ENCODE measurements around the gene BRCA1. TPM values are rescaled to one million over a fixed set of nuclear protein-coding genes. Genes with fewer than 3 reads are reported as not detected.

Gene BRCA1
- total RNA-seq, 1 donor from 2014 or later = 9.3 TPM

GRCh38 chr17:43033948-43034881, 90.9 kb downstream of the BRCA1 start:
- Histone ChIP-seq H3K4me3 (ENCODE audit: low read depth, low read length) (no peak overlapping the region), H3K36me3 (ENCODE audit: control insufficient read depth, insufficient read depth, low read length) (no peaks in the 10 kb centered on the region), H3K27me3 (ENCODE audit: control insufficient read depth, insufficient read depth, low read length) (no peaks in the 10 kb centered on the region)
- TF ChIP-seq CTCF (IDR thresholded peaks at IDR 0.05; ENCODE audit: insufficient read depth, low read length, poor library complexity, severe bottlenecking) = no peak
- no peak for DNase-seq (ENCODE audit: low read depth)

- Histone ChIP-seq H3K36me3 (ENCODE audit: control insufficient read depth, insufficient read depth, low read length) (no peaks in the 10 kb centered on the region), H3K27me3 (ENCODE audit: control insufficient read depth, insufficient read depth, low read length) (peaks cover 5% of the 10 kb centered on the region), H3K4me3 (ENCODE audit: low read depth, low read length) (no peak overlapping the region)
- no peak for TF ChIP-seq CTCF (IDR thresholded peaks at IDR 0.05; ENCODE audit: insufficient read depth, low read length, poor library complexity, severe bottlenecking)
- DNase-seq (ENCODE audit: low read depth) = no peak
Measured at GRCh38 chr17:43031666-43032065, 93.5 kb downstream of the BRCA1 start.

- Histone ChIP-seq H3K4me3 (ENCODE audit: low read depth, low read length) (no peak overlapping the region), H3K27me3 (ENCODE audit: control insufficient read depth, insufficient read depth, low read length) (peaks cover 7% of the 10 kb centered on the region), H3K36me3 (ENCODE audit: control insufficient read depth, insufficient read depth, low read length) (no peaks in the 10 kb centered on the region)
- TF ChIP-seq CTCF (IDR thresholded peaks at IDR 0.05; ENCODE audit: insufficient read depth, low read length, poor library complexity, severe bottlenecking) = no peak
- no peak for DNase-seq (ENCODE audit: low read depth)
Measured at GRCh38 chr17:43030137-43030767, 94.9 kb downstream of the BRCA1 start.

- Histone ChIP-seq H3K4me3 (ENCODE audit: low read depth, low read length) (no peak overlapping the region), H3K36me3 (ENCODE audit: control insufficient read depth, insufficient read depth, low read length) (no peaks in the 10 kb centered on the region), H3K27me3 (ENCODE audit: control insufficient read depth, insufficient read depth, low read length) (peaks cover 10% of the 10 kb centered on the region)
- no peak for TF ChIP-seq CTCF (IDR thresholded peaks at IDR 0.05; ENCODE audit: insufficient read depth, low read length, poor library complexity, severe bottlenecking)
- DNase-seq (ENCODE audit: low read depth) = no peak
Measured at GRCh38 chr17:43028221-43028861, 96.8 kb downstream of the BRCA1 start.

- DNase-seq (ENCODE audit: low read depth) = no peak
- TF ChIP-seq CTCF (IDR thresholded peaks at IDR 0.05; ENCODE audit: insufficient read depth, low read length, poor library complexity, severe bottlenecking) = no peak
- Histone ChIP-seq H3K36me3 (ENCODE audit: control insufficient read depth, insufficient read depth, low read length) (no peaks in the 10 kb centered on the region), H3K27me3 (ENCODE audit: control insufficient read depth, insufficient read depth, low read length) (peaks cover 10% of the 10 kb centered on the region), H3K4me3 (ENCODE audit: low read depth, low read length) (no peak overlapping the region)
Measured at GRCh38 chr17:43027091-43028032, 97.8 kb downstream of the BRCA1 start.

Data from kidney epithelial cell (primary cell).